Transverse colon (tissue), 4 donors: ENCODE measurements around the gene GALNT11.

Source experiments
- POLR2A ChIP-seq: fragments of 450-650 bp; IDR thresholded peaks from one replicate; pipeline ENCODE4 v1.6.1; 2016; ENCODE audit warnings: antibody characterized with exemption, mild to moderate bottlenecking, moderate library complexity
- POLR2AphosphoS5 ChIP-seq, 3 donors: sonication (generic); formaldehyde crosslinking; IDR thresholded peaks; one replicate each; pipeline ENCODE4 v1.6.1; 2016; ENCODE audit warnings: antibody characterized with exemption in 3 of 3
- TF ChIP-seq, protein P1 (sequence below), 5 experiments: fragments of 200-600 bp in 3 of 5; fragments of 450-650 bp in 2 of 5; sonication (generic) in 3 of 5; IDR thresholded peaks; 1 replicate in 2 of 5; 2 replicates in 3 of 5; pipeline ENCODE4 v1.5.1; 2016 to 2017; ENCODE audit warnings: antibody characterized with exemption in 5 of 5, inconsistent platforms in 3 of 5, mild to moderate bottlenecking in 2 of 5, moderate library complexity in 1 of 5

DNA sequence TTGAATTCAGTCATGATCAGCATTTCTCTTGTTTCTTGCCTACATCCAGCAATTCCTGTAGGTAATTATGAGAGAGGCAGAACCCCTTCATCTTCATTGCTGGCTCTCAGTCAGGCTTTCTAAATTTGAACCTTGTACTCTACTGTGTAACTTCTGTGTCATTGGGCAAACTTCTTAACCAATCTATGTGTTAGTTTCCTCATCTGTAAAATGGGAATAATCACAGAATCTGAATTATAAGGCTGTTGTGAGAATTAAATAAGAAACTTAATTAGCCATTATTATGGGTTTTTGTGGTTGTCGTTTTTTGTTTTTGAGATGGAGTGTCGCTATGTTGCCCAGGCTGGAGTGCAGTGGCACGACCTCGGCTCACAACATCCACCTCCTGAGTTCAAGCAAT is 11.5 kb upstream of the GALNT11 start:
- TF ChIP-seq, protein P1, sequence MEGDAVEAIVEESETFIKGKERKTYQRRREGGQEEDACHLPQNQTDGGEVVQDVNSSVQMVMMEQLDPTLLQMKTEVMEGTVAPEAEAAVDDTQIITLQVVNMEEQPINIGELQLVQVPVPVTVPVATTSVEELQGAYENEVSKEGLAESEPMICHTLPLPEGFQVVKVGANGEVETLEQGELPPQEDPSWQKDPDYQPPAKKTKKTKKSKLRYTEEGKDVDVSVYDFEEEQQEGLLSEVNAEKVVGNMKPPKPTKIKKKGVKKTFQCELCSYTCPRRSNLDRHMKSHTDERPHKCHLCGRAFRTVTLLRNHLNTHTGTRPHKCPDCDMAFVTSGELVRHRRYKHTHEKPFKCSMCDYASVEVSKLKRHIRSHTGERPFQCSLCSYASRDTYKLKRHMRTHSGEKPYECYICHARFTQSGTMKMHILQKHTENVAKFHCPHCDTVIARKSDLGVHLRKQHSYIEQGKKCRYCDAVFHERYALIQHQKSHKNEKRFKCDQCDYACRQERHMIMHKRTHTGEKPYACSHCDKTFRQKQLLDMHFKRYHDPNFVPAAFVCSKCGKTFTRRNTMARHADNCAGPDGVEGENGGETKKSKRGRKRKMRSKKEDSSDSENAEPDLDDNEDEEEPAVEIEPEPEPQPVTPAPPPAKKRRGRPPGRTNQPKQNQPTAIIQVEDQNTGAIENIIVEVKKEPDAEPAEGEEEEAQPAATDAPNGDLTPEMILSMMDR (IDR thresholded peaks at IDR 0.05): no peak
- no peak for TF ChIP-seq POLR2AphosphoS5 (IDR thresholded peaks at IDR 0.05)
- no peak for TF ChIP-seq POLR2A
